ENCODE data around the gene PGK1.
"Not testable (repeated sequence)": the region's sequence is repeated elsewhere in the genome, so short reads cannot be mapped to it uniquely, and the experiment has no call there.

The PGK1 gene

DNA sequence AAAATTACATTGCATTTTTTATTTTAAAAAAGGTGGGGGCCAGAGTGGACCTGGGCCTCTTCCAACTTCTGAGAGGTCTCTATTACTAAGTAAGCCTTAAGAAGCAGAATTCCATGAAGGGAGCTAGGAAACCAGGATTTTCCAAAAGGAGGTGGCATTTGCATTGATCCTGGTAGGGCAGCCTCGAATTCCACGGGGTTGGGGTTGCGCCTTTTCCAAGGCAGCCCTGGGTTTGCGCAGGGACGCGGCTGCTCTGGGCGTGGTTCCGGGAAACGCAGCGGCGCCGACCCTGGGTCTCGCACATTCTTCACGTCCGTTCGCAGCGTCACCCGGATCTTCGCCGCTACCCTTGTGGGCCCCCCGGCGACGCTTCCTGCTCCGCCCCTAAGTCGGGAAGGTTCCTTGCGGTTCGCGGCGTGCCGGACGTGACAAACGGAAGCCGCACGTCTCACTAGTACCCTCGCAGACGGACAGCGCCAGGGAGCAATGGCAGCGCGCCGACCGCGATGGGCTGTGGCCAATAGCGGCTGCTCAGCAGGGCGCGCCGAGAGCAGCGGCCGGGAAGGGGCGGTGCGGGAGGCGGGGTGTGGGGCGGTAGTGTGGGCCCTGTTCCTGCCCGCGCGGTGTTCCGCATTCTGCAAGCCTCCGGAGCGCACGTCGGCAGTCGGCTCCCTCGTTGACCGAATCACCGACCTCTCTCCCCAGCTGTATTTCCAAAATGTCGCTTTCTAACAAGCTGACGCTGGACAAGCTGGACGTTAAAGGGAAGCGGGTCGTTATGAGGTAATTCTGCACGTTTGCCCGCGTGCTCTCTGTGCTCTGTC lies at the start of gene PGK1:
PGK1 (plus strand) TSS at position 626 of the 824 bp plus-strand sequence; CDS start at position 719, 93 bp downstream.
- DNase-seq (ENCODE audit: low read depth): peak; percentile 87

DNA sequence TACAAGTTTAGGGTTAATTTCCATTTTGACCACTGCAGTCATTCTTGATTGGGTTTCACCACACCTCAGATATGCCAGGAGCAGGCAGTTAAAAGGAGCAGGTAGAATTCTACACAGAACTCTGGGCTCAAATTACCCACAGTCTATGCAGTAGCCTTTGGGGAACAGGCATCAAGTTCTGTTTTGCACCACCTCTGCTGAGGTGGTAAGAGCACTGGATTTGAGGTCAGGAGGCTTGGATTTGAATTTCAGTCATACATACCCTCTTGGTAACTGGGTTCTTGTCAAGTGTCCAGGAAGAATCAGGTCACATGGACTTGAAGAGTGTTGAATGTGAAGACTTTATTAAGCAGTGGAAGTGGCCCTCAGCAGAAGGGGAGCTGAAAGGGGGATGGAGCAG lies 40.4 kb upstream of the PGK1 start:
- no peak for DNase-seq (ENCODE audit: low read depth)

DNA sequence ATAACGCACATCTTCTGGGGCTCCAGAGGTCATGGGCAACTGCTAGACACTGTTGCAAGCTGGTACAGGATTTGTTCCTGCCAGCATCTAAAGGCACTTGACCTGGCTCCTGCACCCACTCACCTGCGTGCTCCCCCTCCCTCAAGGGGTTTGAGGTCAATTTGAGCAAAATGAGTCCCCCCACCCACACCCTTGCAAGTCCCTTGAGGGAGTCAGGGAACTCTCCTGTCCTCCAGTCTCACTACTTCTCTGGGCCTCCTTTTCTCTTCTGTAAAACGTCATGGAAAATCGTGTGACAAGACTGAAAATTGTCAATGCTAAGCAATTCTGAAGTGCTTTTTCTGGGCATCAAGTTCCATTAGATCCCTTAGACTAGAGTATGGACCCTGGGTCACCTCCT lies 39.9 kb upstream of the PGK1 start:
- DNase-seq (ENCODE audit: low read depth): no peak

DNA sequence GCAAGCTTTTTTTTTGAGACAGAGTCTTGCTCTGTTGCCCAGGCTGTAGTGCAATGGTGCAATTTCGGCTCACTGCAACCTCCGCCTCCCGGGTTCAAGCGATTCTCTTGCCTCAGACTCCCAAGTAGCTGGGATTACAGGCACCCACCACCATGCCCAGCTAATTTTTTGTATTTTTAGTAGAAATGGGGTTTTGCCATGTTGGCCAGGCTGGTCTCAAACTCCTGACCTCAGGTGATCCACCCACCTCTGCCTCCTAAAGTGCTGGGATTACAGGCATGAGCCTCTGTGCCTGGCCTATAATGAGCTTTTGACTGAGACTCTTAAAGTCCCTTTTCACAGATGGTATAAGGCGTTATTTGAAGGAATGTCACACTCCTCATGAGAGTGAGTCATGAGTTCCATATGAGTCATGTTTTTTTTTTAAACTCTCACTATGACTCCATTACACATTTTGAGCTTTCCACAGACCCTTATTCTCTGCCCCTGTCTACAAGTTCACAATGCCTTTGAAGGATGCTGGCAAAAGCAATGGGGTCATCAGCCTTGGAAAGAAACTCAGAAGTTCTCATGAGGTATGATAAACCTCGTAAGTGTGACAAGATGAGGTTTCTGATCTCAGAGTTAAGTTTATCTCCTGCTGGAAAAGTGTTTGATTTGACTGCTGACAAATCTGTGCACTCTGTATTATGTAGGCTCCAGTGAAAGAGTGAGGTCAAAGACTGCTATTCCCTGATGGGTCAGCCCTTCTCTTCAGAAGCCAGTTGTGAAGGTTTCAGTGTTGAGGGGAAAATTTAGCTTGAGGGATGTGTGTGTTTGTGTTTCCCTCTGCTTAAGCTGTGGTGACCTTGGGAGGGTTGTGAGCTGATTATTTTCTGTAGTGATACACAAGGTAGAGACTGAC lies 39.1 kb upstream of the PGK1 start:
- DNase-seq (ENCODE audit: low read depth): peak; percentile 64

DNA sequence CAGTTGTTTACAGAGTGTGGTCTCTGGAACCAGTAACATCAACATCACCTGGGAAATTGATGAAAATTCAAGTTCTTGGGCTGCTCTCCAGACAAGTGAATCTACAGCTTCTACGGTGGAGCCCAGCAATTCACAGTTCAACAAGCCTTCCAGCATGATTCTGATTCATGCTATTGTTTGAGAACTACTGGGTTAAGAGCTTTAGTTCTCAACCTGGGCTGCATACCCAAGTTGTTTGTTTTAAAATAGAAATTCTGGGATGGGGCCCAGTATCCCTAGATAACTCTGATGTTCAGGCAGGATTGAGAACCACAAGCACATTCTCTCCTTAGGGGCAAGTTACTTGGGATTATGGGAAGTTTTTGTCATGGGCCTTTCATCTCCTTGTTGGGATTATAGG lies 37.9 kb upstream of the PGK1 start:
- DNase-seq (ENCODE audit: low read depth): no peak

DNA sequence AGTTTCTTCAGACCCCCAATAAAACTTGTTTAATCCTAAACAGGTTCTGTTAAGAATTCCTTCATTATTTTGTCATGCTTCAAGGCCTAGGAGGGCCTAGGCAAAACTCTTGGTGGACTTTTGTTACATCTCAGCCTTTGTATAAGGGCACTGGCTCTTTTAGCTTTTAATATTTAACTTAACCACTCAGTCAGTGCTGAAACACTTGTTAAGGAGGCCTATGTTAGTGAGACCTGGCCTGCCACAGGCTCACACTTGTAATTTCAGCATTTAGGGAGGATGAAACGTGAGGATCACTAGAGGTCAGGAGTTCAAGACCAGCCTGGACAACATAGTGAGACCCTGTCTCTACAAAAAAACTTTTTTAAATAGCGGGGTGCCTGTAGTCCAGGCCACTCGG lies 32.7 kb upstream of the PGK1 start:
- DNase-seq (ENCODE audit: low read depth): no peak

DNA sequence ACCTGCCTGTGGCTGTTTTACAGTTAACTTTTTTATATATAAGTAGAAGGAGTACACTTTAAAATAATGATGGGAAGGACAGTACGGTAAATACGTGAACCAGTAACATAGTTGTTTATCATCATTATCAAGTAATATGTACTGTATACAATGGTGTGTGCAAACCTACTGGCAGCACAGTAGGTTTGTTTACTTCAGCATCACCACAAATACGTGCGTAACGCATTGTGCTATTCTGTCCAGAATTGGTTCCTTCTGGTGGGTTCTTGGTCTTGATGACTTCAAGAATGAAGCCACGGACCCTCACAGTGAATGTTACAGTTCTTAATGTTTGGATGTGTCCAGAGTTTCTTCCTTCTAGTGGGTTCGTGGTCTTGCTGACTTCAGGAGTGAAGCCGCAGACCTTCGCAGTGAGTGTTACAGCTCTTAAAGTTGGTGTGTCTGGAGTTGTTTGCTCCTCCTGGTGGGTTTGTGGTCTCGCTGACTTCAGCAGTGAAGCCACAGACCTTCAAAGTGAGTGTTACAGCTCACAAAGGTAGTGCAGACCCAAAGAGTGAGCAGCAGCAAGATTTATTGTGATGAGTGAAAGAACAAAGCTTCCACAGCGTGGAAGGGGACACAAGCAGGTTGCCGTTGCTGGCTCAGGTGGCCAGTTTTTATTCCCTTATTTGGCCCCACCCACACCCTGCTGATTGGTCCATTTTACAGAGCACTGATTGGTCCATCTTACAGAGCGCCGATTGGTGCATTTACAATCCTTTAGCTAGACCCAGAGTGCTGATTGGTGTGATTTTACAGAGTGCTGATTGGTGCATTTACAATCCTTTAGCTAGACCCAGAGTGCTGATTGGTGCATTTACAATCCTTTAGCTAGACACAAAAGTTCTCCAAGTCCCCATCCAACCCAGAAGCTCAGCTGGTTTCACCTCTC lies 30.6 kb upstream of the PGK1 start:
- DNase-seq (ENCODE audit: low read depth): not testable (repeated sequence)

DNA sequence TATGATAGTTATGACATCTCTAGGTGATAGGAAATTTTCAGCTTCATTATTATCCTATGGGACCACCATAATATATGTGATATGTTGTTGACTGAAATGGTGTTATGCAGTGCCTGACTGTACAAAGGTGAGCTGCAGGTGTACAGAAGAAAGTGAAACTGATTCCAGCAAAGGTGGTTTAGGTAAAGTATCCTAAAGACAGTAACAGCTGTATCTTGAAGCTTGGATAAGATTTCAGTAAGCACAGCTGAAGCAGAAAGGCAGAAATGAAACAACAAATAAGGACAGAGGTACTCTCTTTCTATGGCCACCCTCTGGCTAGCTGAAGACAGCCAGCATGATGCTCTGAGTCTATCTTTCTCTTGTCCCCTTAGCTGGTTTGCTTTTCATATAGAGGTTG lies 30.0 kb upstream of the PGK1 start:
- DNase-seq (ENCODE audit: low read depth): no peak

DNA sequence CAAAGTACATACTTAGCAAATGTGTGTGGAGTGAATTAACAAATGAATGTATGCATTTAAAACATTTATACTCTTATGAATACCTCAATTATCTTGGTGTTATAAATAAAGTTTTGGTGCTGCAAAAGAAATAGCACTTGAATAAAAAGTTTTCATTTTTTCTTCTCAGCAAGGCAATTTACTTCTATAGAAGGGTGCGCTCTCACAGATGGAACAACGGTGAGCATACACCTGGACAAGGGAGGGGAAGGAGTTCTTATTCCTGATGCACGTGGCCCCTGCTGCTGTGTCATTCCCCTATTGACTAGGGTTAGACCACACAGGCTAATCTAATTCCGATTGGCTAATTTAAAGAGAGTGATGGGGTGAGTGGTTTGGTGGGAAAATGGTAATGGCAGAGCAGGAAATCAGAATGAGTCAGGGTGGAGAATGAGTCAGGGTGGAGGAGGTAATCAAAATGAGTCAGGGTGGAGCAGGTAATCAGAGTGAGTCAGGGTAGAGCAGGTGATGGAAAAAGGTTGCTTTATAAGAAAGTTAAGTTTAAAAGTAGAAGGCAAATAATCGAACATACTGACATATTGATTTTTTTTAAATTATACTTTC lies 28.2 kb upstream of the PGK1 start:
- no peak for DNase-seq (ENCODE audit: low read depth)

DNA sequence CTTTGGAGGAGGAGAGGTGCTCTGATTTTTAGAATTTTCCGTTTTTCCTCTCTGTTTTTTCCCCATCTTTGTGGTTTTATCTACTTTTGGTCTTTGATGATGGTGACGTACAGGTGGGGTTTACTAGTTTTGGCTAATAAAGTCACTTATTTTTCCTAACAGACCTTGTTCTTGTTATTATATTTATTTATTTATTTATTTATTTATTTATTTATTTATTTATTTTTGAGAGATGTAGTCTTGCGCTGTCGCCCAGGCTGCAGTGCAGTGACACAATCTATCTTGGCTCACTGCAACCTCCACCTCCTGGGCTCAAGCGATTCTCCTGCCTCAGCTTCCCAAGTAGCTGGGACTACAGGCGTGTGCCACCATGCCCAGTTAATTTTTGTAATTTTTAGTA lies 22.6 kb upstream of the PGK1 start:
- DNase-seq (ENCODE audit: low read depth): not testable (repeated sequence)

DNA sequence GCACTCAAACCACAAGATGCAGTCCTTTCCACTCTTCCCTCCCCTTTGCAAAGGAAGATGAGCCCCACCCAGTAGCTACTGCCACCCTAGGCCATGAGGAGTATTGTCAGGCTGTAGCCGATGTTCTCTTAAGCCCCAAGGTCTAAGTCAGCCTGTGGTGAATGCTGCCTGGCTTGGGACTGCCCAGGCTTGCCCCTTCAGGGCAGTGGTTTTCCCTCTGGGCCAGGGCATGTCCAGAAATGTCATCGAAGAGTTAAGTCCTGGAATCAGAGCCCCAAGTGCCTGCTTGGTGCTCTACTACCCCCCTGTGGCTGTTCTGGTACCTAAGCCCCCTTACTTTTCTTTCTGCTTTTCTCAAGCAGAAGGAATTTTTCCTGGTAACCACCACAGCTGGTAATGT lies 11.8 kb upstream of the PGK1 start:
- peak; percentile 27 for DNase-seq (ENCODE audit: low read depth)

DNA sequence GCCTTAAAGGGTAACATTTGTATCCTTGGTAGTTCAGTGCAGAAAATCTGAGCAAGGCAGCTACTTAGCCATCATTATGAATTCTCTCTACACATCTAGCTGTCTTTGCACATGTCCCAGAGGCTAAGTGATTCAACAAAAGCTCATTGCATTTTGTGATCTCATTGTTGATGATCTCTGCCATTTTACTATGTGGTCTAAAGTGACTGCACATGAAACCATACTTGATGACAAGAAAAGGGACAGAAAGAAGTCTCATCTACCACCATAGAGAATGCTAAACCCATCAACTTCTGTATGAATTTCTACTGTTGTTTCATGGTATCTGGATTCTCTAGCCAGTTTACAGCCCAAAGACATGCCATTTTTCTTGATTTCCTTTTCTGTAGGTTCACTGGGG lies 5.9 kb upstream of the PGK1 start:
- DNase-seq (ENCODE audit: low read depth): no peak

DNA sequence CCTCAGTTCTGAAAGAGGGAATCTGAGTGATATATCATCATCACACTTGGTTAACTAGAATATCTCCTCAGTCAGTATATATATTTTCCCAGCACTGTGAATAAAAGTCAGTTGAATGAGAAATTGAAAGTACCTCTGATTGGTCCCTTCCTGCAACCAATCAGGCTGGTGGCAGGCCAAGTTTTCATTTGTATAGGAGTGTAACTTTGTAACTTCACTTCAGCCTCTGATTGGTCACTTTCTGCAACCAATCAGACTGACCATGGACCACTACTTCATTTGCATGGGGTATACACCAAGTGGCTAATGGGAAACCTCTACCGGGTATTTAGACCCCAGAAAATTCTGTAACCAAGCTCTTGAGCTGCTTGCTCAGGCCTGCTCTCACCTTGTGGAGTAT lies 2.0 kb upstream of the PGK1 start:
- no peak for DNase-seq (ENCODE audit: low read depth)

DNA sequence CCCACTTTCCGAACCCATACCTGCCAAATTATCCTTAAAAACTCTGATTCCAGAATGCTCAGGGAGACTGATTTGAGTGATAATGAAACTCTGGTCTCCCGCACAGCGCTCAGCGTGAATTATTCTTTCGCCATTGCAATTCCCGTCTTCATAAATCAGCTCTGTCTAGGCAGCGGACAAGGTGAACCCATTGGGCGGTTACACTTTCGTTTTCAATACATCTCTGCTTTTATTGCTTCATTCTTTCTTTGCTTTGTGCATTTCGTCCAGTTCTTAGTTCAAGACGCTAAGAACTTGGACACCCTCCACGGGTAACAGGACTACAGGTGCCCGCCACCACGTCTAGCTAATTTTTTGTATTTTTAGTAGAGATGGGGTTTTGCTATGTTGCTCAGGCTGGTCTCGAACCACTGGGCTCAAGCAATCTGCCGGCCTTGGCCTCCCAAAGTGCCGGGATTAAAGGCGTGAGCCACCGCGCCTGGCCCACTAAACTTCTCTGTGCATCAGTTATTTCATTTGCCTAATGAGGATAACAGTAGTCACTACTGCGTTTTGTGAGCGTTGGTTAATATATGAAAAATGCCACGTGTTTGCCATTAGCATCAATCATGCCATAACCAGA lies 936 bp upstream of the PGK1 start:
- no peak for DNase-seq (ENCODE audit: low read depth)

DNA sequence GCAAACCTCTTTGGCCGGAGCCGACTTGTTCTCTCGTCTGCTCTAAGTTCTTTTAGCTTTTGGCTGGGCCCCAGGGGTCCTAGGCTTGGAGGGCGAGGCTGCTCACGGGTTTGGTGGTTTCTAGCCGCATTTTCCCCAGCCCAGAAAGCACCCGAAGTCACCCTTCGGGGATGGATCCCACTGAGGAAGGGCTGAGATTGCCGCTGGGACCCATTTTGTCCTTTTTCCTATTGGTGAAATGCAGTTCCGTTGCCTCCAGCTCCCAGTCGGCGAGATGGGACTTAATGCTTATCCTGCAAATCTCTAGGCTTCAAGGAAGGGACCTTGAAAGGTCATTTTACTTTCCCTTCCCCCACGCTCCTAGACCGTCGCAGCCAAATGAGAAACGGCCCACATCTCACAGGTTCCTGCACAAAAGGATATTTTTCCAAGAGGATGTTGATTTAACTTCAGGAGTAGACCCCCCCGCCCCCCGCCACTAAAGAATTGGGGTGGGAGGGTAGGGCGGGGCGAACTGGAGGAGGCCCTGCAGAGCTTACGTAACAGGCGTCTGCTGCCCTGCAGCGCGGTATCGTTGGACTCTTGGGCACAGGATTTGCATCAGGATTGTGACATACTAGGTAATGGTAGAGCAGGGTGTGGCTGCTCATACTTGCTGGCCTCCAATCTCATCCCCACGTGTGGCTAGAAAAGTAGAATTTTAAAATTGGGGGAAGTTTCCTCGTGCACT lies 564 bp downstream of the PGK1 start:
- DNase-seq (ENCODE audit: low read depth): no peak

DNA sequence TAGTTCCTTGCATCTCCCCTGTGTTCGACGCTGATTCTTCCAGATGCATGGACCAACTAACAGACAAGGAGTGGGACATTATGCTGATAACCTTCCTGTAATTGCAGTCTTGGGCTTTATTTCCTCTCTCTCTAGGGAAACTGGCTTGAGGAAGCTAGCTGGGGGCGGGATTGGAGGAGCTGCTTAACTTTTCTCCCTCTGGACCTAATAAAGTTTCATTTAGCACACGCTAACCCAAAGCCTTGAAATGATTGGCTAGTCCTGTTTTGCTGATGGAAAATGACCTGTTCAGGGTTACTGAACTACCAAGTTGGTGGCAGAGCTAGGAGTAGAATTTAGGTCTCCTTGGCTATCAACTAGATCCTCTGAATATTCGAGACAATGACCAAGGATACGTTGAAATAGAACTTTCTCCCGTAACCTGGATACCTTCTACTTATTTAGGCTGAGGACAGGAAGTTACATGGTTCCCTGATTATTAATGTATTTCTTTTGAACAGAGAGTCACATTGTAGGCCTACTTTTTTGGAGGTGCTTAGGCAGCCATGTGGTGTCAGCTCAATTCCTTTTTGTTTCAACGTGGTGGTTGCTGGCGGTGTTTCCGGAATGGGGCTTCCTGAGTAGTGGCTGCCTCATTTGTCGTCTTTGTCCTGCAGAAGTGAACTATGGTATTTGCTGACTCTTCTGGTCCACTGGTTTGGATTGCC lies 2.0 kb downstream of the PGK1 start:
- no peak for DNase-seq (ENCODE audit: low read depth)

DNA sequence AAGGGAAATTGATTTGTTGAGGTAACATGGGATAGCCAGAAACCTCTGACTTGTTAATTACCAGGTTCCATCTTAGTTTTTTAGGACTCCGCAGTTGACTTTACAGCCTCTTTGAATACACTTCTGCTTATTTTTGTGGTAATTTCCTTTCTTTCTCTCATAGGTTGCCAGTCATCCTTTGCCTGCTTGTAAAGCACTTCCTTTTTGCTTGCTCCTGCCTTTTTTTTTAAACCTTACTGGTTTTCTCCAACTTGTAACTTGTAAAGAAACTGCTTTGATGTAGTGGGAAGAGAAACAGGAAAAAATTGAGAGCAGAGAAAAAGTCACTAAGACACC lies 2.6 kb downstream of the PGK1 start:
- DNase-seq (ENCODE audit: low read depth): no peak

DNA sequence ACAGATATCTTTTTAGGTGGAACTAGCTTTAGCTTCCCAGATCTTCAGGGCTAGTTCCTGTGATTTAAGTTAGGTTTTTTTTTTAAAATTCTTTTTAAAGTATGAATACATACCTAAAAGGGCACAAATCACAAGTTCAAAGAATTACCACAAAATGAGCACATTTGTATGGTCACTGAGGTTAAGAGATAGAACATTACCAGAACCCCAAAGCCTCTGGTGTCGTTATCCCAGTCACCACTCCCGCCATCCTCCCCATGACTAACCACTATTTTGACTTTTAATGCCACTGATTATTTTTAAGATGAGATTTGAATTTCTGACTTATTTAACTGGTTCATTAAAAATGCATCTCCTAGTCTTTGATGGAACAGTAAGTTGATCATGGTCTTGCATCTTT lies 5.4 kb downstream of the PGK1 start:
- no peak for DNase-seq (ENCODE audit: low read depth)

DNA sequence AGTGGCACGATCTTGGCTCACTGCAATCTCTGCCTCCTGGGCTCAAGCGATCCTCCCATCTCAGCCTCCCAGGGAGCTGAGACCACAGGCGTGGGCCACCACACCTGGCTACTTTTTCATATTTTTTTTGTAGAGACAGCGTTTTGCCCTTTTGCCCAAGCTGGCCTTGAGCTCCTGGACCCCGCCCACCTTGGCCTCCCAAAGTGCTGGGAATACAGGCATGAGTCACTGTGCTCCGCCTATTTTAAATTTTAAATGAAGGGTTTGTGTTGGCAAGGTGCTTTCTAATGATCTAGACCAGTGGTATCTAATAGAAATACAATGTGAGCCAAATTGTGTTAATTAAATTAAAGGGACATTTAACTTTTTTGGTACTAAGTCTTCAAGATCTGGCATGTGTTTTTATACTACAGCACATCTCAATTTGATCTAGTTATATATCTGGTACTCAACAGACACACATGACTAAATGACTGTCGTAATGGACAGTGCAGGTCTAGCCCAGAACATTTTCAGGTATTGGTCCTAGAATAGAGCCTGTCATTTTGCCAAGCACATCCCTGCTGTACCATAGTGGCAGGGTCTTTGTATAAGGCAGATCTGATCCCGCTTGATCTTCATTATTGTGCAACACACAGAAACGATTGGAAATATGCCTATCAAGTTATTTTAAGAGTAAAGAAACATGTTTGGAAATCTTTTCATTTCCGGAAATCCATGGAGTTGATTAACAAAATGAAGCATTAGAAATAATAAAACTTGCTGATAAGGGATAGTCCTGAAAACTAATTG lies 7.3 kb downstream of the PGK1 start:
- DNase-seq (ENCODE audit: low read depth): no peak

Measured in stromal cell of bone marrow (primary cell).